Measurements from ENCODE around the gene TPCN2.

The TPCN2 gene

GRCh38 chr11:69152733-69153421 lies 104.1 kb downstream of the TPCN2 start:
- WGBS (ENCODE audit: insufficient coverage, insufficient read length): no CpG with 5 or more reads among the region's 23 CpGs
- no peaks in the 10 kb centered on the region for H3K36me3 ChIP-seq (ENCODE audit: control insufficient read depth, insufficient read depth, low read length)
- no peak for DNase-seq (ENCODE audit: low read depth, low spot score)
- no peak overlapping the region for H3K4me3 ChIP-seq (ENCODE audit: low read length)
- H3K27ac ChIP-seq (ENCODE audit: low read length): no peak overlapping the region
- H3K27me3 ChIP-seq (ENCODE audit: control insufficient read depth, insufficient read depth, low read length): no peaks in the 10 kb centered on the region
- H3K9me3 ChIP-seq (ENCODE audit: control insufficient read depth, insufficient read depth, low read length): no peaks in the 10 kb centered on the region
- H3K4me1 ChIP-seq (ENCODE audit: control insufficient read depth, insufficient read depth, low read length): peaks cover 7% of the 10 kb centered on the region

GRCh38 chr11:69153661-69154060 lies 104.9 kb downstream of the TPCN2 start:
- no peaks in the 10 kb centered on the region for H3K36me3 ChIP-seq (ENCODE audit: control insufficient read depth, insufficient read depth, low read length)
- no peak for DNase-seq (ENCODE audit: low read depth, low spot score)
- H3K4me3 ChIP-seq (ENCODE audit: low read length): no peak overlapping the region
- H3K4me1 ChIP-seq (ENCODE audit: control insufficient read depth, insufficient read depth, low read length): peaks cover 7% of the 10 kb centered on the region
- no peaks in the 10 kb centered on the region for H3K27me3 ChIP-seq (ENCODE audit: control insufficient read depth, insufficient read depth, low read length)
- H3K9me3 ChIP-seq (ENCODE audit: control insufficient read depth, insufficient read depth, low read length): no peaks in the 10 kb centered on the region
- no peak overlapping the region for H3K27ac ChIP-seq (ENCODE audit: low read length)
- no CpG with 5 or more reads among the region's 7 CpGs for WGBS (ENCODE audit: insufficient coverage, insufficient read length)

- Histone ChIP-seq H3K36me3 (ENCODE audit: control insufficient read depth, insufficient read depth, low read length) (no peaks in the 10 kb centered on the region), H3K4me3 (ENCODE audit: low read length) (no peak overlapping the region), H3K27ac (ENCODE audit: low read length) (no peak overlapping the region), H3K4me1 (ENCODE audit: control insufficient read depth, insufficient read depth, low read length) (peaks cover 7% of the 10 kb centered on the region), H3K9me3 (ENCODE audit: control insufficient read depth, insufficient read depth, low read length) (no peaks in the 10 kb centered on the region), H3K27me3 (ENCODE audit: control insufficient read depth, insufficient read depth, low read length) (no peaks in the 10 kb centered on the region)
- no CpG with 5 or more reads among the region's 21 CpGs for WGBS (ENCODE audit: insufficient coverage, insufficient read length)
- DNase-seq (ENCODE audit: low read depth, low spot score): no peak
Observed at GRCh38 chr11:69154211-69154913, 105.6 kb downstream of the TPCN2 start.

GRCh38 chr11:69154938-69155301 lies 106.2 kb downstream of the TPCN2 start:
- no peak for DNase-seq (ENCODE audit: low read depth, low spot score)
- WGBS (ENCODE audit: insufficient coverage, insufficient read length): no CpG with 5 or more reads among the region's 10 CpGs
- no peaks in the 10 kb centered on the region for H3K9me3 ChIP-seq (ENCODE audit: control insufficient read depth, insufficient read depth, low read length)
- H3K27me3 ChIP-seq (ENCODE audit: control insufficient read depth, insufficient read depth, low read length): no peaks in the 10 kb centered on the region
- H3K4me1 ChIP-seq (ENCODE audit: control insufficient read depth, insufficient read depth, low read length): peaks cover 7% of the 10 kb centered on the region
- H3K4me3 ChIP-seq (ENCODE audit: low read length): no peak overlapping the region
- no peaks in the 10 kb centered on the region for H3K36me3 ChIP-seq (ENCODE audit: control insufficient read depth, insufficient read depth, low read length)
- no peak overlapping the region for H3K27ac ChIP-seq (ENCODE audit: low read length)

GRCh38 chr11:69155302-69156234 lies 106.8 kb downstream of the TPCN2 start, which contains the start of gene SMIM38:
TSS of gene SMIM38 (plus strand) at chr11:69155935. CDS start at chr11:69157847, 1,912 bp downstream.
- Histone ChIP-seq H3K4me3 (ENCODE audit: low read length) (no peak within 1 kb of the TSS), H3K27ac (ENCODE audit: low read length) (no peak within 1 kb of the TSS)

GRCh38 chr11:69156235-69156639 lies 107.5 kb downstream of the TPCN2 start:
- no peak for DNase-seq (ENCODE audit: low read depth, low spot score)
- Histone ChIP-seq H3K9me3 (ENCODE audit: control insufficient read depth, insufficient read depth, low read length) (no peaks in the 10 kb centered on the region), H3K27me3 (ENCODE audit: control insufficient read depth, insufficient read depth, low read length) (no peaks in the 10 kb centered on the region), H3K27ac (ENCODE audit: low read length) (no peak overlapping the region), H3K36me3 (ENCODE audit: control insufficient read depth, insufficient read depth, low read length) (no peaks in the 10 kb centered on the region), H3K4me3 (ENCODE audit: low read length) (no peak overlapping the region), H3K4me1 (ENCODE audit: control insufficient read depth, insufficient read depth, low read length) (peaks cover 7% of the 10 kb centered on the region)
- WGBS (ENCODE audit: insufficient coverage, insufficient read length): no CpG with 5 or more reads among the region's 13 CpGs

More at GRCh38 chr11:69155302-69156234, 106.8 kb downstream of the TPCN2 start, which contains the start of gene SMIM38:
- Histone ChIP-seq H3K4me1 (ENCODE audit: control insufficient read depth, insufficient read depth, low read length) (peaks cover 7% of the 10 kb centered on the region), H3K27me3 (ENCODE audit: control insufficient read depth, insufficient read depth, low read length) (no peaks in the 10 kb centered on the region), H3K36me3 (ENCODE audit: control insufficient read depth, insufficient read depth, low read length) (no peaks in the 10 kb centered on the region), H3K9me3 (ENCODE audit: control insufficient read depth, insufficient read depth, low read length) (no peaks in the 10 kb centered on the region)
- WGBS (ENCODE audit: insufficient coverage, insufficient read length): no CpG with 5 or more reads among the region's 32 CpGs
- DNase-seq (ENCODE audit: low read depth, low spot score): no peak

- Histone ChIP-seq H3K9me3 (ENCODE audit: control insufficient read depth, insufficient read depth, low read length) (no peaks in the 10 kb centered on the region), H3K4me1 (ENCODE audit: control insufficient read depth, insufficient read depth, low read length) (peaks cover 7% of the 10 kb centered on the region), H3K36me3 (ENCODE audit: control insufficient read depth, insufficient read depth, low read length) (no peaks in the 10 kb centered on the region), H3K4me3 (ENCODE audit: low read length) (no peak overlapping the region), H3K27me3 (ENCODE audit: control insufficient read depth, insufficient read depth, low read length) (no peaks in the 10 kb centered on the region), H3K27ac (ENCODE audit: low read length) (no peak overlapping the region)
- no CpG with 5 or more reads among the region's 15 CpGs for WGBS (ENCODE audit: insufficient coverage, insufficient read length)
- DNase-seq (ENCODE audit: low read depth, low spot score): no peak
Observed at GRCh38 chr11:69156673-69157155, 108.0 kb downstream of the TPCN2 start.

- no peak for DNase-seq (ENCODE audit: low read depth, low spot score)
- Histone ChIP-seq H3K4me3 (ENCODE audit: low read length) (no peak overlapping the region), H3K4me1 (ENCODE audit: control insufficient read depth, insufficient read depth, low read length) (peaks cover 6% of the 10 kb centered on the region), H3K27me3 (ENCODE audit: control insufficient read depth, insufficient read depth, low read length) (no peaks in the 10 kb centered on the region), H3K9me3 (ENCODE audit: control insufficient read depth, insufficient read depth, low read length) (no peaks in the 10 kb centered on the region), H3K27ac (ENCODE audit: low read length) (no peak overlapping the region), H3K36me3 (ENCODE audit: control insufficient read depth, insufficient read depth, low read length) (no peaks in the 10 kb centered on the region)
- no CpG with 5 or more reads among the region's 44 CpGs for WGBS (ENCODE audit: insufficient coverage, insufficient read length)
Observed at GRCh38 chr11:69157156-69157821, 108.6 kb downstream of the TPCN2 start.

GRCh38 chr11:69157822-69158231 lies 109.1 kb downstream of the TPCN2 start:
- DNase-seq (ENCODE audit: low read depth, low spot score): no peak
- Histone ChIP-seq H3K27me3 (ENCODE audit: control insufficient read depth, insufficient read depth, low read length) (no peaks in the 10 kb centered on the region), H3K27ac (ENCODE audit: low read length) (no peak overlapping the region)

More at GRCh38 chr11:69157822-69158231, 109.1 kb downstream of the TPCN2 start:
- no peaks in the 10 kb centered on the region for H3K9me3 ChIP-seq (ENCODE audit: control insufficient read depth, insufficient read depth, low read length)
- WGBS (ENCODE audit: insufficient coverage, insufficient read length): no CpG with 5 or more reads among the region's 15 CpGs
- H3K4me3 ChIP-seq (ENCODE audit: low read length): no peak overlapping the region
- peaks cover 2% of the 10 kb centered on the region for H3K4me1 ChIP-seq (ENCODE audit: control insufficient read depth, insufficient read depth, low read length)
- no peaks in the 10 kb centered on the region for H3K36me3 ChIP-seq (ENCODE audit: control insufficient read depth, insufficient read depth, low read length)

All from iPS DF 6.9 (cell line).